ENCODE results near the gene PTGIS.
"Not testable (repeated sequence)": the region's sequence is repeated elsewhere in the genome, so short reads cannot be mapped to it uniquely, and the experiment has no call there.

Gene PTGIS

GRCh38 chr20:49575551-49576060, 7.7 kb upstream of the PTGIS start:
- DNase-seq, result no peak

DNA sequence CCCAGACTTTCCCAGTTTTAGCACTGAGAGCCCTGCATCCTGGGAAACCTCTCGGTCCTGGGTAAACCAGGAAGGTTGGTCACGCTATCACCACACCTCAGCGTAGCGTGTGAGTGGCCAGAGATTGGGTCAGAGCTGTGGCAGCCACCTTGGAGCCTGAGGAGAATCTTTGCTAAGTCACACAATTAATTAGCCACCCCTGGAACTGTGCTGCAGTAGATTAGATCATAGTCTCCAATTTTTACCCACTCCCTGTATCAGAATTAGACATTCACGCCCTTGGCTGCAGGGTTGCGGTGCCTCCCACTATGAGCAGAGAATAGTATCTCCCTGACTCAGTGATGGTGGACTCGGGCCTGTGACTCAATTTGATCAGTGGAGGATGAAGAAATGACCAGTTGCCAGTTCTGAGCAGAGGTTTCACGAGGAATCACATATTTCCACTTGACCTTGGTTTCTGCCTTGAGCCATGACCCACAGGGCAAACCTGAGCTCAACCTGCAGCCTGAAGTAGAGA, 6.0 kb upstream of the PTGIS start:
- peak; percentile 6 for DNase-seq

GRCh38 chr20:49572857-49573256, 4.9 kb upstream of the PTGIS start:
- no peak for DNase-seq

GRCh38 chr20:49571553-49571835, 3.6 kb upstream of the PTGIS start:
- no peak for DNase-seq

- no peak for DNase-seq
These were observed 3.1 kb upstream of the PTGIS start for GRCh38 chr20:49570828-49571552.

GRCh38 chr20:49570161-49570827, 2.4 kb upstream of the PTGIS start:
- no peak for DNase-seq

DNA sequence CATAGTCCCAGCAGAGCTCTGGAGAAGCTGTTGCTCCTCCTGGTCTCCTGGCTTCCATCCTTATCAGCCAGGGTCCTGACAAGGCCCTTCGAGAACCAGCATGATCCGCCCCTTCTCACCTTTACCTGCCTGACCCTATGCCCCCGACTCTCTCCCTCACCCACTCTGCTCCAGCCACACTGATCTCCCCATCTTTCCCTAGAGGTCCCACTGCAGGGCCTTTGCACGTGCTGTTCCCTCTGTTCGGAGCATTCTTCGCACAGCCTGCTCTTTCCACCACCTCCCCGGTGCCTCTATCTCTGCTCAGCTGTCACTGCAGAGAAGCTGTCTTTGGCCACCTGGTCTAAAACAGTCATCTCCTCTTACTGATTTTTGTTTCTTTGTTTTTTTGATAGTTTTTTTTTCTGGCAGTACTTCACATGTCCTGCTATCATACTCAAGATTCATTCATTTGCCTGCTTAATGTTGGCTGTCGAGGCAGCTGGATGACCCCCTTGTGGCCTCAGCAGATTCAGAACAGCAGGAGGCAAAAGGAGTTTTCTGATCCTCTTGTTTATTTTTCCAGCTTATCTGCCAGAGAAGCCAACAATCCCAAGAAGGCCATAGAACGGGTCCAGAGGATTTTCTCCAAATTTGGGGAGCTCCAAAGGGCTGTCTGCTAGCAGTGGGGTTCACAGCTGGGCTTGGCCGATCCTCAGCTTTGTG, 1.6 kb upstream of the PTGIS start:
- no peak for DNase-seq

DNA sequence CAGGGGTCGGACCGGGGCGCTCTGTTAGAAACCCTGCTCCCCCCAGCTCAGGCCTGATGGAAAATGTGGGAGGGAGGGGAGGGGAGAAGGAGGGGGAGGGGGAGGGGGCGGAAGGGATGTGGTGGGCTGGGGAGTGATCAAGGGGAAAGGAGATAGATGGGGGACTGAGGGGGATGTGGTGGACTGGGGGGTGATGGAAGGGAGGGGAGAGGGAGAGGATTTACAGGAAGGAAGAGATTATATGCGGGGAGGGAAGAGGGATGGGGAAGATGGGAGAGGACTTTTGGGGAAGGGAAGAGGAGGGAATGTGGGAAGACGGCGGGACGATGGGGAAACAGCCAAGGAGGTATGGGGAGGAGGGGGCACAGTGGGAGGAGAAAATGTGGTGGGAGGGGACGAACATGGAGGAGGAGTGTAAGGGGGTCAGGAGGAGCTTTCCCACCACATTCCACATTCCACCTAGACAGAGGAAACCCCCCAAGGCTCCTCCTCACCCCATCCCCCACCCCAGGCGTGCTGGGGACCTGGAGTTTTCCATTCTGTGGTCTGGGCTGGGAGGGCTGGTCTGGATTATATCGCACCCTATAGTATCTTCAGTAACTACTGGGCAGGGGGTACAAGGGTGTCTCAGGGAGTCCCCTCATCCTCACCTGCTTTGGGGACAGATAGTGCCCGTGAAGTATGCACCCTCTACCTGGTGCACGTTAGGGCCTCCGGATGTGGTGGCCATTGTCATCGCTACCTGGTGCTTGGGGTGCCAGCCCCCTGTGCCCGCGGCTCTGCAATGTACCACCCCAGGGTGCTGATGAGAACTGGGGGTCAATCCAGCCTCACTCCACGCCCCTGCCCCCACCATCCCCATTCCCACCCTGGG, 578 bp upstream of the PTGIS start:
- no peak for DNase-seq

GRCh38 chr20:49566401-49567364, 1.3 kb downstream of the PTGIS start:
- DNase-seq, result no peak

GRCh38 chr20:49564991-49565390, 2.9 kb downstream of the PTGIS start:
- not testable (repeated sequence) for DNase-seq

DNA sequence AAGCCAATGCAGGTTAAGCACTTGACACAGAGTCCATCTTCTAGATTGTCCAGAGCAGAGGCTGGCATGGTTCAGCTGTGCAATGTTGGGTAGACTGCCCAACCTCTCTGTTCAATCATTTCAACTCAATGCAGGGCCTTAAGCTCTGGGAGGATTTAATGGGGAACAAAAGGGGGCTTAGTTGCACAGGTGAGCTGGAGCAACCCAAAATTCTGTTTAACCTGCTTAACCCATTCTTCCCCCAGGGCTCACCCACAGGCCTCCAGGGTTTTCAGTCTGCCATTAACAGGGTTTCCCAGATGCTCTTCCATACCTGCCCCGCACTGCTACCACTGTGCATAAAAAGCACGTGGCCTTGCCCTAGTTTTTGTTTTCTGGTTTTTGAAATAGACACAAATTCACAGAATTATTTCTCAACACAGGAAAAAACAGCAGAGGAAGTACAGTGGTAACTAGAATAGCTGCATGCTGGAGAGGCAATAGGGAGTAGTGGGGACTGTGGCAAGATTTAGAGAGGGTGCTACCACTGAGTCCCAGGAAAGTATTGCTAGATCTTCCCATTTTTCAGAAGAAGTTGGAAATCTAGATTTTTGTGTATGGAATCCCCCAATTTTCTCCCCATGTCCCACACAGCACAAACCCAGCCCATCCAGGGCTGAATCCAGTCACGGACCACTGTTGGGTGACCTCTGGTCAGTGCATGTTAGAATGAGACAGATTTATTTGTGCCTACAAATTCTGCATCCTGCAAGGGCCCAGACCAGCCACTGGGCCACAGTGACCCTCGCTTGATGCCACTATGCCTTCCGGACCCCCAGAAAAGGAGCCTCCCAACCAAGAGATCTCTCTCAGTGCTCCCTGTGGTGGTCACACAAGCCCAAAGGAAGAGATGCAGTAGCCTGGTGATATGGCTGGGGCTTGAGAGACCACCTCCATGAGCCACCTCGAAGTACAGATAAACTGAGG, 4.6 kb downstream of the PTGIS start:
- no peak for DNase-seq

GRCh38 chr20:49562311-49563014, 5.5 kb downstream of the PTGIS start:
- DNase-seq, result no peak

DNA sequence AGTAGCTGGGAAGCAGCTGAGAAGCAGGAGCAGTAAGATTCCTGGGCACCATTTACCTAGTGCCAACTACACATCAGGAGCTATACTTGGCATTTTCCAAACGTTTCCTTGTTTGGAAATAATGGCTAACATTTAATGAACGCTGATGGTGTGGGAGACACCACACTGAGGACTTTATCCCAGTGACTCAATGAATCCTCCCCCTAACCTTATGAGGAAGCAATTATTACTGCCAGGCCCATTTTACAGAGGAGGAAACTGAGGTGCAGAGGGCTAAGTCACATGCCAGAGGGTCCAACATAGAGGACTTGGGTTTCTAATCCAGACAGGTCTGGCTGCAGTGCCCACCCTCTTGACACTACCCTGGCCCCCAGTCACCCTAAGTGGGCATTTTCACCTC, 6.1 kb downstream of the PTGIS start:
- no peak for DNase-seq

DNA sequence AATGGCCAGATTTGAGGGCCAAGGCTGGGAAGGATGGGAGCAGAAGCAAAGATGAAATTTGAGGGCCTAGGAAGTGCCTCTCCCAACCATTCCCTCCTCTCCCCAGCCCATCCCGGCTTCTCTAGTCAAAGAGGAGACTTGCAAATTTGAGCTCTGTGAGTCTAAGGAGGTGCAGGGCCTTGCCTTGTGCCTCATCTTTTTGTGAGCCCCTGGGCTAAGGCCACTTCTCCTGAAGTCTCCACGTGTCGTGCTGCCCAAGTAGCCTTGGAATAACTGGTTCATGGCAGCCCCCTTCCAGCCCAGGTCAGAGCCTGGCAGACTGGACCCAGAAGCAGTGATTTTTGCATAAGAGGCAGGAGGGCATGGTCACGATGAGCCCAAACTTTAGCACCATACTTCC, 6.7 kb downstream of the PTGIS start:
- no peak for DNase-seq

DNA sequence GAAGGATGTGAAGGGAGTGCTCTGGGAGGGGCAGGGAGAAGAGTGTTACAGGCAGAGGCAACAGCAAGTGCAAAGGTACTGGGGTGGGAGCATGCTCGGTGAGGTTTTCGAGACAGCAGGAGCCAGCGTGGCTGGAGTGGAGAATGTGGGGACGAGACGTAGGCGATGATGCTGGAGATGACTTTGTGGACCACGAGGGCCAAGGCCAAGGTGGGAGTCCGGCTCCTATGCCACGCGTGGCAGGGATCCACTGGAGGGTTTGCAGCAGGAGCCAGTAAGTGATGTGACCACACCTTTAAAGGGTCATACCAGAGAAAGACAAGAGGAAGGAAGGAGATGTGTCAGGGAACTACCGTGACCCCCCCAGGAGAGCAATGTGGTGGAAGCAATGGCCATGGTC, 7.3 kb downstream of the PTGIS start:
- DNase-seq, result no peak

DNA sequence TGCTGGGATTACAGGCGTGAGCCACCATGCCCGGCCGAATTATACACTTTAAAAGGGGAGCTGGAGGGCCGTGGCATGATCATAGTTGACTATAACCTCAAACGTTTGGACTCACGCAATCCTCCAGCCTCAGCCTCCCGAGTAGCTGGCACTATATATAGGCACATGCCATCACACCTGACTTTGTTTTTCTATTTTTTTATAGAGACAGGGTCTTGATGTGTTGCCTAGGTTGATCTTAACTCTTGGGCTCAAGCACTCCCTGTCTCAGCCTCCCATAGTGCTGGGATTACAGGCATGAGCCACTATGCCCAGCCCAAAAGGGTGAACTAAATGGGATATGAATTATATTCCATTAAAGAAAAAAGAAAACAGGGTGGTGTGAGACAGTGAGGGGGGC, 7.8 kb downstream of the PTGIS start:
- DNase-seq, result no peak

- no peak for DNase-seq
These were observed 8.4 kb downstream of the PTGIS start for GRCh38 chr20:49559411-49560081.

DNA sequence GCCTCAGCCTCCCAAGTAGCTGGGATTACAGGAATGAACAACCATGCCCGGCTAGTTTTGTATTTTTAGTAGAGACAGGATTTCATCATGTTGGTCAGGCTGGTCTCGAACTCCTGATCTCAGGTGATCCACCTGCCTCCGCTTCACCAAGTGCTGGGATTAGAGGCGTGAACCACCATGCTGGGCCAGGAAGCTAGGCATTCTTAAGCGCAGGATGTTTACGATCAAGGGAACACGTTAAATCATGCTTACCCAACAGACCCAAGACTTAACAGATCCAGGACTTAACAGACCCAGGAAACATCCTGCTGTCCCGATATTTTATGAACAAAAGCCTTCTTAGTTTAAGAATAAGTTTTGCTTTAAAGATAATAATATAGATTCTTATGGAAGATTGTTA, 9.1 kb downstream of the PTGIS start:
- DNase-seq, result no peak

DNA sequence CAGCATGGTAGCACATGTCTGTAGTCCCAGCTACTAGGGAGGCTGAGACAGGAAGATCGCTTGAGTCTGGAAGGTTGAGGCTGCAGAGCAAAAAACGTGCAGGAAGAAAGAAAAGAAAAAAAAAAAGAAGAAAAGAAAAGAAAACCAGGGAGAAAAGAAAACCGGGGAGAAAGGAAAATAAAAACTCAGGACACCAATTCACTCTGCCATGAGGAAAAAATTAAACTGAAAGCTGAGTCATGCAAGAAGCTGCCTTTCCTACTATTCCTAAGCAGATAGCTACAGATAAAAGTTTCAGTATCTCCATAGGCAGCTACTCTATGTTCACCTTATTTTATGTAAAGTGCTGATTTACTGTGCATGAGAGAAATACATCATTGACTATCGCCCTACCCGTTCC, 10.5 kb downstream of the PTGIS start:
- no peak for DNase-seq

Measured in hematopoietic multipotent progenitor cell treated with erythropoietin and hydrocortisone succinate and interleukin-3 and kit ligand, for 8 days (in vitro differentiated cells).